KBM-7 (cell line): Measurements from ENCODE around the gene SPOCK3.
"Not testable (repeated sequence)": the region's sequence is repeated elsewhere in the genome, so short reads cannot be mapped to it uniquely, and the experiment has no call there.

Experiments used
- DNase-seq: peaks from one replicate; pipeline ENCODE4 v3.0.0-alpha.2; 2015
- in situ Hi-C: fragments of 300-500 bp; cut with MboI; formaldehyde crosslinking; loops from 2 replicates; pipeline ENCODE4 v1.14.3; 2020; ENCODE audit warnings: low sequenced_read_pairs, low pct_unique_long_range_greater_than_20kb, mixed read lengths

The SPOCK3 gene

GRCh38 chr4:167234316-167234881, at the start of gene SPOCK3:
TSS of gene SPOCK3 (minus strand) at chr4:167234494.
- in situ Hi-C loops: no loop called here
- DNase-seq: peak; percentile 28

GRCh38 chr4:167282171-167282864, 48.0 kb upstream of the SPOCK3 start:
- no peak for DNase-seq
- in situ Hi-C loops: no loop called here

GRCh38 chr4:167281545-167281944, 47.3 kb upstream of the SPOCK3 start:
- DNase-seq, in situ Hi-C loops: not testable (repeated sequence)

- no peak for DNase-seq
- in situ Hi-C loops: no loop called here
Measured at GRCh38 chr4:167274351-167274750, 40.1 kb upstream of the SPOCK3 start.

GRCh38 chr4:167265231-167265630, 30.9 kb upstream of the SPOCK3 start:
- in situ Hi-C loops: no loop called here
- DNase-seq: no peak

GRCh38 chr4:167248271-167248670, 14.0 kb upstream of the SPOCK3 start:
- in situ Hi-C loops: no loop called here
- no peak for DNase-seq

GRCh38 chr4:167239627-167240026, 5.3 kb upstream of the SPOCK3 start:
- DNase-seq: no peak
- in situ Hi-C loops: no loop called here

- no peak for DNase-seq
- in situ Hi-C loops: no loop called here
Measured at GRCh38 chr4:167238226-167238625, 3.9 kb upstream of the SPOCK3 start.

- in situ Hi-C loops: no loop called here
- DNase-seq: peak; percentile 29
Measured at GRCh38 chr4:167233685-167234315, 494 bp downstream of the SPOCK3 start.

- no peak for DNase-seq
- in situ Hi-C loops: no loop called here
Measured at GRCh38 chr4:167232805-167233684, 1.2 kb downstream of the SPOCK3 start.

GRCh38 chr4:167230744-167231143, 3.5 kb downstream of the SPOCK3 start:
- no peak for DNase-seq
- in situ Hi-C loops: no loop called here

- in situ Hi-C loops: no loop called here
Measured at GRCh38 chr4:167222099-167222498, 12.2 kb downstream of the SPOCK3 start.

GRCh38 chr4:167221084-167221483, 13.2 kb downstream of the SPOCK3 start:
- DNase-seq: no peak
- in situ Hi-C loops: no loop called here

More at GRCh38 chr4:167222099-167222498, 12.2 kb downstream of the SPOCK3 start:
- no peak for DNase-seq

- DNase-seq: no peak
- in situ Hi-C loops: no loop called here
Measured at GRCh38 chr4:167218022-167218608, 16.2 kb downstream of the SPOCK3 start.

- DNase-seq: no peak
Measured at GRCh38 chr4:167216783-167217182, 17.5 kb downstream of the SPOCK3 start.

GRCh38 chr4:167210166-167210565, 24.1 kb downstream of the SPOCK3 start:
- DNase-seq: no peak
- in situ Hi-C loops: no loop called here

More at GRCh38 chr4:167216783-167217182, 17.5 kb downstream of the SPOCK3 start:
- in situ Hi-C loops: no loop called here

GRCh38 chr4:167196344-167197012, 37.8 kb downstream of the SPOCK3 start:
- in situ Hi-C loops: no loop called here
- DNase-seq: no peak

- DNase-seq: no peak
- in situ Hi-C loops: no loop called here
Measured at GRCh38 chr4:167190379-167190778, 43.9 kb downstream of the SPOCK3 start.

- in situ Hi-C loops: no loop called here
- no peak for DNase-seq
Measured at GRCh38 chr4:167185465-167185864, 48.8 kb downstream of the SPOCK3 start.
